HTERT RPE-1 (cell line): ENCODE results near the gene FCHO2.

Experiments
- in situ Hi-C: fragments of 300-500 bp; cut with MboI; formaldehyde crosslinking; loops from 4 replicates; pipeline ENCODE4 v1.14.3; 2020; ENCODE audit warnings: low sequenced_read_pairs

The FCHO2 gene

GRCh38 chr5:73132759-73133158, 176.9 kb downstream of the FCHO2 start:
- in situ Hi-C loops = no loop called here

- in situ Hi-C loops = no loop called here
Observed at GRCh38 chr5:73135021-73135420, 179.2 kb downstream of the FCHO2 start.

- in situ Hi-C loops = no loop called here
Observed at GRCh38 chr5:73135429-73136054, 179.7 kb downstream of the FCHO2 start.

- in situ Hi-C loops = no loop called here
Observed at GRCh38 chr5:73136055-73136562, 180.3 kb downstream of the FCHO2 start.

- in situ Hi-C loops = no loop called here
Observed at GRCh38 chr5:73137563-73138530, 182.0 kb downstream of the FCHO2 start.

- in situ Hi-C loops = no loop called here
Observed at GRCh38 chr5:73139485-73139884, 183.6 kb downstream of the FCHO2 start.
